ENCODE data around the gene UBE2L5.
A peak's percentile ranks its signal among the peaks of the same experiment; 100 is the strongest.
"Not testable (repeated sequence)": the region's sequence is repeated elsewhere in the genome, so short reads cannot be mapped to it uniquely, and the experiment has no call there.

Gene UBE2L5

DNA sequence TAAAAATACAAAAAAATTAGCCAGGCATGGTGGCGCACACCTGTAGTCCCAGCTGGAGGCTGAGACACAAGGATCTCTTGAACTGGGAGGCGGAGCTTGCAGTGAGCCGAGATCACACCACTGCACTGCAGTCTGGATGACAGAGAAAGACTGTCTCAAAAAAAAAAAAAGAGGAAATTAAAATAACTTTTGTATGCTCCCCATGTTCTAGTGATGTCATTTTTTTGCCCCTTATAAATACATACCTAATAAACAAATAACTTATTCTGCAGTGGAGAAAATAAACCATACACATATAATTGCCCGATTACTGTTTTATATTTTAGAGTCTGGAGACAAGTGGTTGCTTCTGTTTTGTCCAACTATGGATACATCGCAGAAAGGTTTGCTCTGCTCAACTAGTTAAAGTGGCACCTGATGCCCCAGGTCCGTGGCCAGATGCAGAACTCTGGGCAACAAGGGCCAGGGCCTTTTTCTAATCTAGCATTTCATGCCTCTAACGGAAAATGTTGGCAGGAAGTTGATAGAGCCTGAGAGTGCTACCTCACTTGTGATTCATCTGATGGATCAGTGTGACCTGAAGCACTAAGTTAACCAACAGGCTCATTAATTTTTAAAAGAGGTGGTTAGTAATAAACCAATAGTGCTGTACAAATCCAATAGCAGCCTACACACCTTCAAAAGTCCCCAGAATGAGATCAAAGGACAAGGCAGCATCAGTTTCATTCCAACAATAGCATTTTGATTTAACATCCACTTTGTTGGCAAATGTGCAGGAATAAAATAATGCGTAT, 18.8 kb downstream of the UBE2L5 start:
- no peak for DNase-seq

DNA sequence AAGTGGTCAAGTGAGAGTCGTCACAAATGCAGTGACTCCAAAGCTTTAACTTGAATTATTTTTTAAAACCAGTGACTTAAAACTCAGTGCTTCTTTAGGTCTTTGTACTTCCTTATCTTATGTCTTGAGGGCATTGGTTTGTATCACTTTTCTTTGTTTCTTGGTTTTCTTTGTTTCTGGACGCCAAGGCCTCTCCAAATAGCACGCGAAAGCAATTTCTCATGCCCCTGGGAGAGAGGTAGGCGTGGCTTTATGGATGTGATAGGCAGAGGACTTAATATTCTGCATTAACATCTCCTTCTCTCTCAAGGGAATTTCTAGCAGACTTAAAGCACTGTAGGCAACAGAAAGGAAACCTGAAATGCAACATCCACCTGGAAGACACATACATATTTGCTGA, 20.6 kb downstream of the UBE2L5 start:
- DNase-seq: no peak

DNA sequence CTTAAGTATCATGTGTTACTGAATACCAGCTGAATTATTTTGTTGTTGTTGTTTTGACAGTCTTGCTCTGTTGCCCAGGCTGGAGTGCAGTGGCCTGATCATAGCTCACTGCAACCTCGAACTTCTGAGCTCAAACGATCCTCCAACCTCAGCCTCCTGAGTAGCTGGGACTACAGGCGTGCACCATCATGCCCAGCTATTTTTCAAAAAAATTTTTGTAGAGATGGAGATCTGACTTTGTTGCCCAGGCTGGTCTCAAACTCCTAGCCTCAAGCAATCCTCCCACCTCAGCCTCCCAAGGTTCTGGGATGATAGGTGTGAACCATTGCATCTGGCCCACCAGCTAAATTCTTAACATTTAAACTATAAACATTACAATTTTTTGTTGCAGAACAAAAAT, 21.2 kb downstream of the UBE2L5 start:
- DNase-seq: not testable (repeated sequence)

DNA sequence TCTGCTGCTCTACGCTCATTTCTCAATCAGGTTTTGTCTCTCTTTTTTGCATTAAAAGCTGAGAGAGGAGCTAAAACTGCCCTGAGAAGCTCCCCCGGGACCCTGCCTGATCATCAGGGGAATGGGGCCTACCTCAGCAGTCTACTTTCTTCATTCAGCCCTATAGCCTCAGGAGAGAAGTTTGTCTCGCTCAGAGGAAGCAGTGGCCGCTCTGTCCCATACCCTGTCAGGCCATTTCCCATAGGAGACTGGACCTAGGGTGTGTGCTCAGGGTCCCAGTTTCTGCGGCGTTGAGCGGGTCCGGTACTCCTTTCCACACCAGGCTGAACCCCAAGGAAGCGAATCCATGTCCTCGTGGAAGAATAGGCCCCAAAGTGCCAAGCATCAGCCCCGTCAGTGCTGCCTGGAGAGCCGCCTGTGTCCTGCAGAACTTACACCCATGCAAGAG, 21.7 kb downstream of the UBE2L5 start:
- no peak for DNase-seq

DNA sequence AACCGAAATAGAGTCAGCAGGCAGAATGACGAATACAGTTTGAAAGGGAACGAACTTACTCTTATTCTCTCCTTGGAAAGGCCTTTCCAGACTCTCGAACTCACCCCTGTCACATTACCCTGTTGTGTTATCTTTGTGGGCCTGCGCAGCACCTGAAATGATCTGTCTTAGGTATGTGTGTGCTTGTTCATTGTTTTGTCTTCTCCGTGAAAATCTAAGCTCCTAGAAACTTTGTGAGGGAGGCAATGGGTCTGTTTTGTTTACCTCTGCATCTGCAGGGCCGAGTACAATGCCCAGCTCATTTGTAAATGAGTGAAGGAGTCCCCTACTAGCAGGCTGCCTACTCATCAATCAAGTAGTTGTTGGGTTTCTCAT, 23.8 kb downstream of the UBE2L5 start:
- DNase-seq: no peak

DNA sequence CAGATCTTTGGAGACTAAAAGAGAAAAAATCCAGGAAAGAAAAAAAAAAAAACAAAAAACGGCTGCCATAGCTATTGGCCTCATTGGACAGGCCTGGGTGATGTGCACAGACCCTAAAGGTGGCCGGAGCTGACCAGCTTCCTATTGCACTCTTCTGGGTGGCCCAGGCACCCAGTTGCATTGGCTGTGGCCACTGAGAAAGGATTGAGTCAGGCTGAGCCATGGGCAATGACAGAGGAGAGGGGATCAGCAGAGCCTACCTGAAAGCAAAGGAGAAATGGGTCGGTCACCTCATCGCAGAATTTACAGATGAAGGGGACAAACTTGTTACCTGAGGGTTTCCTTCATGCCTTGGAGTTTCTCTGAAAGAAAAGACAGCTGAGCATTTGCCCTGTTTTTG, 26.1 kb downstream of the UBE2L5 start:
- no peak for DNase-seq

DNA sequence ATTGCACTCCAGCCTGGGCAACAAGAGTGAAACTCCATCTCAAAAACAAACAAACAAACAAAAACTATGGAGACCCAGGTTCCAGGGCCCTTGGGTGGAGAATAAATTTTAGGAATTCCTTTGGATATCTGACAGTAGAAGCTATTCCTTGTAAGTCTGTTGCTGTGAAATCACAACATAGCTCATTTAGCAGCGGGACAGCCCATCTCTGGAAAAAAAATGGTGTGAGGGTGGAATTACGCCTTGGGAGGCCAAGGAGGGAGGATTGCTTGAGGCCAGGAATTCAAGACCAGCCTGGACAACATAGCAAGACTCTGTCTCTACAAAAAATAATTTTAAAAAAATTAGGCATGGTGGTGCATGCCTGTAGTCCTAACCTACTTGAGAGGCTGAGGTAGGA, 27.8 kb downstream of the UBE2L5 start:
- DNase-seq: no peak

DNA sequence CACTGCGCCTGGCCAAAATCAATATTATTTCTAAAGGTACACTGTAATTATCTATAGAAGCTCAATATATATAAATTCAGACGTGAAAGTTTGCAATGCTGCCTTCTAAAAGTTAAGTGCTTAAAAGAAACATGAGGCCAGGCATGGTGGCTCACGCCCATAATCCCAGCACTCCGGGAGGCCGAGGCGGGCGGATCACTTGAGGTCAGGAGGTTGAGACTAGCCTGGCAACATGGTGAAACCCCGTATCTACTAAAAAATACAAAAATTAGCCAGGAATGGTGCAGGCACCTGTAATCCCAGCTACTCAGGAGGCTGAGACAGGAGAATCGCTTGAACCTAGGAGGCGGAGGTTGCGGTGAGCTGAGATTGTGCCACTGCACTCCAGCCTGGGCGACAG, 29.2 kb downstream of the UBE2L5 start:
- DNase-seq: not testable (repeated sequence)

DNA sequence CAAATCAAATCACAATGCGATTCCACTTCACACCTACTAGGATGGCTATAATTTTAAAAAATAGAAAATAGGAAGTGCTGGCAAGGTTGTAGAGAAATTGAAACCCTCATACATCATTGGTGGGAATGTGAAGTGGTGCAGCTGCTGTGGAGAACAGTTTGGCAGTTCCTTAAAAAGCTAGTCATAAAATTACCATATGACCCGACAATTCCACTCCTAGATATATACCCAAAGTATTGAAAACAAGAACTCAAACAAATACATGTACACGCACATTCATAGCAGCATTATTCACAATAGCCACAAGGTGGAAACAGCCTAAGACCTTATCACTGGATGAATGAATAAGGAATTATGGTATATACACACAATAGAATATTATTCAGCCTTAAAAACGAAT, 31.4 kb downstream of the UBE2L5 start:
- DNase-seq: no peak

DNA sequence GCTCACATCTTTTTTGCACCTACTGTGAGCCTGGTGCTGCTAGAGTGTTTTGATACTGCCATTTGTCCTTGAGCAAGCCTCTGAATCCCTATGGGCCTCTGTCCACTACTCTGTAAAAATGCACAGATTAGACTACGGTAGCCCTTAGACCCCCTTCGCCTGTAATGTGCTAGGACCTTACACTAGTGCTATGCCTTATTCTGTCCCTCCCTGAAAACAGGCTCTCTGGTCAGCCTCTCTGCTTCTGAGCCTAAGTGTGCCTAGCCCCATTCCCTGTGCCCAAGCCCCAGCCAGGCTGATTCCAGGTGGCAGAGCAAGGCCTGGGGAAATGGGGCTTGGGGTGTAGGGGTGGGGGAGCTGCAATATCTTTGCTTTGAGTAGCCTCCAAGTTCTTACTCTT, 32.7 kb downstream of the UBE2L5 start:
- DNase-seq: no peak

DNA sequence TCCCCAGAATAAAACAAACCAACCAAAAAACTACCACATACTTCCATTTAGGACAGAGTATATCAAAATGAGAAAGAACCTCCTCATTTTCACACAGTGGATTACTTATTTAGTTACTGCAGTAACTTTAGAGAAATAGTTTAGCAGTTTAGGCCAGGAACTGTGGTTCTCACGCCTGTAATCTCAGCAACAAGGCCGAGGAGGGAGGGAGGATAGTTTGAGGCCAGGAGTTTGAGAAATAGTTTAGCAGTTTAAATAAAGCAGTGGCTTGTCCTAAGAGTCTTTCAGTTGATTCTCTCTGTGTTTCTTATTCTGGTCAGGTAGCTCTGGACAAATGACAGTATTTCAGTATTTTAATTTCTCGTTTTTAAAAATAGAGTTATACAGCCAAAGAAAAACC, 34.0 kb downstream of the UBE2L5 start:
- no peak for DNase-seq

DNA sequence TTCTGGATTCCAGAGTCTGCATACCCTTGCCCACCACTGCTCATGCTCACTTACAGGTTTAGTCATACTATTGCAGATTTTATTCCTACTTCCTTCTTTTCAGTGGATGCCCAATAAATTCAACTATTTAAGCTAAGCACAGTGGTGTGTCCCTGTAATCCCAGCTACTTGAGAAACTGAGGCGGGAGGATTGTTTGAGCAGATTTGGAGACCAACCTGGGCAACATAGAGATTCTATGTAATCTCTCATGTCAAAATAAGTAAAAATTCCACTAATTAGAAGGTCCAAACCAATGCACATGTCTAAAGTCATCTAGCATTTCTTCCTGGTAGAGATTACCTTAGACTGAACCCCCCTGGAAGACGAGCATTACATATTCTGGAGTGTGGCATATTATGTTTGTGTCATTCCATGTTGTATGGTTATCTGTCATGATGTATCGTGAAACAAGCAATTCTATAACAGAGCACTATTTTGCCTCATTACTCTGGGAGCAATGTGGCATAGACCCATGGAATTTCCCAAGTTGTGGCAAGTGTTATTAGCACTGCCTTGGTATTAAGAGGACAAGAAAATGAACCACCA, 35.1 kb downstream of the UBE2L5 start:
- DNase-seq: no peak

DNA sequence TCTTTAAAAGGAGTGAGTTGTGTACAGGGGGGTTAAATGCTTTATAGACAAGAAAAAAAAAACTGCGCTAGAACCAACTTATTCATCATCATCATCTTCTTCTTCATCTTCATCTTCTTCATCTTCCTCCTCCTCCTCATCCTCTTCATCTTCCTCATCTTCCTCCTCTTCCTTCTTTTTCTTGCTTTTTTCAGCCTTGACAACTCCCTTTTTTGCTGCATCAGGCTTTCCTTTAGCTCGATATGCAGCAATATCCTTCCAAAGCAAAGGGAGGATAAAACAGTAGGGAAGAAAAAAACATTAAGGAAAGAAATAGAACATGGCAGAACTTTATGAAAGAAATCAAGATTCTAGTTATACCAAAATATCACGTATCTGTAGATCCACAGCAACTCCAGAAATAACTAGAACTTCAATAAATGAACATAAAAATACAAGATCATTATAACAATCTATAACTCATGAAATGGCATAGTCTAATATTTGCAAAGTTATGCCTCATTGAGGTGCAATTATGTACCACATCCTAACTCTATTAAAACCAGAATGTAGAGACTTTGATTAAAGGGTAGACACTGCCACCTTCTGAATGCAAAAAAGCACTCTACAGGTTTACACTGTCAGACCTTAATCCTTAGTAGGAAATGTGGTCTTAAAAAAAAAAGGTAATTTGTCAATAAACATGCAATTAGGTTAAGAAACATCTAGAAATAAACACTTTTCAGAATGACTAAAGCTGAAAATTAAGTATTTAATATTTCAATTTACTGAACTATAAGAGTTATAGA, 39.2 kb downstream of the UBE2L5 start:
- not testable (repeated sequence) for DNase-seq

DNA sequence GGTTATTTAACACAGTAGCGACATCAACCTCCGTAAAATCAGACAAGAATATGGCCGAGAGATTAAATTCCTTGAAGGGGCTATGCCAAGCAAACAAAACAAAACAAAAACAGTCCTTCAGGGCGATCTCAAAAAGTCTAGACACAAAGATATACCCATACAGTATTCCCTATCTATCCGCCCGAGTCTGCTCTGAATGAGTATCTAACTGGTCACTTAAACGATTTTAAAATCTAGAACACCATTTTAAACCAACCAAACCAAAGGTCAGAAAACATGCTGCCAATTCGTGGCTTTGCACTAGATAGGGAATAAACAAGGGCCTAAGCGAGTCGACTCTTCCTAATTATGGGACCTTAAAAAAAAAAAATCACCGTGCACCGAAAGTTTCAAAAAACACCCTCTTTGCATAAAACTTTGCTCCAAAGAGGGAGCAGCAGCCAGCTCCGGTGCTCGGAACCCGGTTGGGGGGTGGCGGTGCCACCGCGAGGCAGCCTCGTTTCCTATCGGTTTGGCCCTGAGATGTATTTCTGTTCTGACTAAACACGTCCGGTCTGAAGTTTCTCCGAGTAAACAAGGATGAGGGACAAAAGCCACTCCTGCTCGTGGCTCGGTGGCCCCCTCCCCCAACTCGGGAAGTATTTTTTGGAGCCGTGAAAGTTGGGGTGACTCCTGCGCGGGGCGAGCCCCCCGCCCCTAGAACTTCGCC, 41.6 kb downstream of the UBE2L5 start:
- DNase-seq: peak; percentile 72

DNA sequence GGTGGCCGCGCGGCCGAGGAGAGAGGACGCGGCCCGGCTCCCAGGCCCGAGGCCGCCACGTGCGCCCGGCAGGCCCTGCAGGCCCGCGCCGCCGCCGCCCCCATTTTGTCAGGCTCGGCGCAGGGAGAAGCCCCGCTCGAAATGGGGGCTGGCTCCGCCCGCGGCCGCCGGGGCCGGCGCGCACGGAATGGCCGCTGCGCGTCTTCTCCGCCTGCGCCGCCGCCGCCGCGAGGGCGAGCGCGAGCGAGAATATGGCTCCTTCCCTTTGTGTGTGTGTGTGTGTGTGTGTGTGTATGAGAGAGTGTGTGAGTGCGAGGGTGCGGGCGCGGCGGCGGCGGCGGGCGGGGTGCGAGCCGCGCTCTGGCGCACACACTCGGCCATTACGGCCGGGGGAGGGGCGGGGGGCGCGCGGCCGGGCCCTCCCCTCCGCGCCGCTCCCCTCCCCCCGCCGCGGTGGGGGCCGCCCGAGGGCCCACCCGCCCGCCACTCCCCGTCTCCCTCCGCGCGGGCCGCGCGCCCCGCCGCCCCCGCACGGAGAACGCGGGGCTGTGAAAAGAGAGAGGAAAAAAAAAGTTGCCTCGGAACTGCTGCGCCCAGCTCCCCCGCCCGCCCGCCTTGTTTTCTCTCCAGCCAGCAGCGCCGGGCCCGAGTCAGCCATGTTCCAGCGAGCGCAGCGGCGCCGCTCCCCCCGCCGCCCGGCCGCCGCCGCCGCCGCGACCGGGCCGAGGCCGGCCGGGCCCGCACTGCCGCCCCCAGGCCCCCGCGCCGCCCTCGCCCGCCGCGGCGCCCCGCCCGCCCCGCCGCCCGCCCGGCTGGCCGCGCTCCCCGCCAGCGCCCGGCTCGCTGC, 42.4 kb downstream of the UBE2L5 start:
- DNase-seq: peak; percentile 72

DNA sequence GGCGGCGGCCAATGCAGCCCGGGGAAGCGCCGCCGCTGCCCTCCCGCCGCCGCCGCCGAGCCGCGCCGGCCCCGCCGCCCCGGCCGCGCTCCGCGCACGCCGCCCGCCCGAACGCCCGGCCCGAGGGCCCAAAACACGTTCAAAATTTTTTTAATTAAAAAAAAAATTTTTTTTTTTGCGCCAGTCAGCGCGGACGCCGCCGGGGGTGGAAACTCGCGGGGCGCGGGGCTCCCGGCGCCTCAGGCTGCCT, 43.0 kb downstream of the UBE2L5 start:
- DNase-seq: no peak

DNA sequence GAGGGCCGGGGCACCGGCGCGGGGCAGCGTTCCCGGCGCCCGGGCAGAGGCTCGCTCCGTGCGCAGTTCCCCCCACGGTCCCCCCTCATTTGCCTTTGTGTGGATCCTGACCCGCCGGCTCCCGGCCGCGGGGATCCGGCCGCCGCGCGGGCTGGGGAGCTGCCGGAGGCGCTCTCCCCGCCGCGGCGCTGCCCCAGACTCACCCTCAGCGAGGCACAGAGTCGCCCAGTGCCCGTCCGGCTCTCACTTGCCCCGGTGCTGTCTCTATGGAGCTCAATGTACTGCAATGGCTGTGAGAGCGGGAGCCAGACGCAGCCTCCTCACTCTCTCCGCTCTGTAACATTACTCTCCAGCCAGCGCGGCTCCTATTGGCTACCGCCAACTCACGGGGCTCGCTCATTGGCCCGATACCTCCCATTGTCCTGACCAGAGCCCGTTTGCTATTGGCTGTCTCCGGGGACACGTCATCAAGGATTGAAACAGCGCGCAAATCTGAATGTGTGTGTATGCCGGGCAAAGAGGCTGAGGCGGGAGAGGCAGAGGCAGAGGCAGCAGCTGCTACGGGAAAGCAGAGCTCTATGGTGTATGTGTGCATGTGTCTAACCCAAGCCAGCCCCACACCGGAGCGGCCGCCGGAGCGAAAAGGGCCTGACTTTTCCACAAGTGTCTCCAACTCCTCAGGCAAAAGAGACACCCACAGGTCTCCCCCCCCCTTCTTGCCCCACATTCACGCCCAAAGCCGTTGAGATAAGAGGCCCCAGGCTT, 43.5 kb downstream of the UBE2L5 start, which contains the start of gene HMGB1:
Gene HMGB1 (minus strand): TSS at position 344 of the 765 bp plus-strand sequence. CDS start 2,256 bp downstream, outside the sequence.
- DNase-seq: peak; percentile 92

DNA sequence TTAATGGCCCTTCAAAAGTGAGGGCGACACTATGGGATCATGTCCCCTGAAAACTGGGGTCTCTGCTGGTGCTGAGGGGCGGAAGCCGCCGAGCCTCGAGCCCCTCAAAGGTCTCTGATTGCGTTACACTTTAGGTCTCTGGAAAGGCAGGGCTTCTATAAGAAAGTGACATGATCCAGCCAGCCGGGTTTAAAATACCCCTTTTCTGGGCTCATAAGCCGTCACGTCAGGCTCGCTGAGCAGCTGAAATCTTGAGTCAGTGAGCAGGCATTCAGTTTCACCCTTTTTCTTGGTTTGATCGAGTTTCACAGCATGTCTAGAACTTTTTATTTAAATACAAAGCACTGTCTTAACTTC, 44.0 kb downstream of the UBE2L5 start:
- DNase-seq: no peak

DNA sequence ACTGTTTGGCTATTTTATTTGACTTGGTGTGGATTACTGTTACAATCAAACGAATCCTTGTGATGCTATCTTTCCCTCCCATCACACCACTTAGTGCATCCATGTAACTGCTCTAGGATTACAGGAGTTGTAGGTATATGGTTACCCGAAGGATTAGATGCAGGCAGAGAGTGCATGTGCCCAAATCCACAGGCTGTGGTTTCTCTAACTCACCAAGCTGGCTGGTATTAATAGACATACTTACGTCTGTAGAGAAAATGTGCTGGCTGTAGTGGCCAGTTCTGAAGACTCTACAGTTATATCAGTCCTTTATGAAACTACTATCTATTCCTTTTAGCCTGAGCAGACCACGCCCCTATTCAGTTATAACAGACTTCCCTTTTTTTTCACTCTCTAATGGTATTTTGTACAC, 44.6 kb downstream of the UBE2L5 start:
- no peak for DNase-seq

DNA sequence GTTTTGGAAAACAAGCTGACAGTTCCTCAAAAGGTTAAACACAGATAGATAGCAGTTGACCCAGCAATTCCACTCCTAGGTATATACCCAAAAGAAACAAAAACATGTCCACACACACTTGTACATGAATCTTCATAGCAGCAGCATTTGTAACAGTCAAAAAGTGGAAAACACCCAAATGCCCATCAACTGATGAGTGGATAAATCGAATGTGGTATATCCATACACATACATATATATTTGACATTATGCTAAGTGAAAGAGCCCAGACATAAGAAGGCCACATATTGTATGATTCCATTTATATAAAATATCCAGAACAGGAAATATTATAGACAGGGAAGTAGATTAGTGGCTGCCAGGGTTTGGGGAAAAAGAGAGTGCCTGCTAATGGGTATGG, 51.4 kb downstream of the UBE2L5 start:
- no peak for DNase-seq

DNA sequence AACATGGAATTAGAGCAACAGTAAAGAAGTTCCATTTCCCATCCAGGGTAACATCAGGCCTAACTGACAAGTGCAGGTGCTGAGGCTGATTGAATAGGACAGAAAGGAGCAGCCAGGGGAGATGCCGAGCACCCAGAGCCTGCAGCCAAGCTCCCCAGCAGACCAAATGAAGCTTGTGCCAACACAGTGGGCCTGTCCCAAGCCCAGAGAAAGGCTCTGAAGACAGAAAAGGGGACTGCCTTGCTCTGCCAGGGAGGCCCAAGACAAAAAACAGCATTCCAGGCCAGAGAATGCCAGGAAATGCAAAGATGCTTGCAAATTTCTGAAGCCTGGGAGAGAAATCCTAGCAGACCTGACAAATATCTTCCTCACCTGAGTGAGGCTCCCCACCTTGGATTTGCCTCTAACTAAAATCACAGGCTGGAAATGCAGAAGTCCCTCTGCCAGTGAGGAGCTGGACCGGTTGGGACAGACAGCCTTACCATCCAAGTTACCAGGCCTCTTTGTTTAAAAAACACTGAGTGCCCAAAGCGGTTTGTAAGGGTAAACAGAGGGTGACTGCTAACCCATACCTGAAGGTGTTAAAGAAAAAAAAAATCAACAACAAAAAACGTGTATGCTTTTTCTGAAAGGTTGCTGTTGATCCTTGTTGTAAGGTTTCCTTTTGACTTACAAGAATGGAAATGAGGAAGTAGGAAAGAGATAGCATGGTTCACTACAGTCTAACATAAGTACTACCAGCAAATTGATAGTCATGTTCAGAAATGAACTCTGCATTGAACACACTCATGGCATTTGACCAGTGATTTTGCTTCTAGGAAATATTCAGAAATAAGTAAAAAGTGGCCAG, 55.3 kb downstream of the UBE2L5 start:
- no peak for DNase-seq

All from activated CD4-positive, CD25-positive, alpha-beta regulatory T cell treated with anti-CD3 and anti-CD28 coated beads, Interleukin-2, amount 50 U/mL, for 72 hours (primary cell).